GM19193 (cell line): ENCODE data around the gene DDIT4.

Experiments
- POLR2A ChIP-seq: IDR thresholded peaks from 4 replicates; pipeline ENCODE4 v1.6.1; 2011; ENCODE audit not compliant: insufficient read depth, insufficient read length; ENCODE audit errors: extremely low read depth

Gene DDIT4

GRCh38 chr10:72316748-72317435 lies 43.2 kb downstream of the DDIT4 start:
- no peak for TF ChIP-seq POLR2A

GRCh38 chr10:72318418-72319262 lies 44.9 kb downstream of the DDIT4 start:
- no peak for TF ChIP-seq POLR2A

GRCh38 chr10:72319416-72320254 lies 45.9 kb downstream of the DDIT4 start:
- peak; percentile 67 for TF ChIP-seq POLR2A

- peak; percentile 71 for TF ChIP-seq POLR2A
Observed at GRCh38 chr10:72320676-72321247, 47.0 kb downstream of the DDIT4 start.

GRCh38 chr10:72321248-72322029 lies 47.7 kb downstream of the DDIT4 start:
- peak; percentile 30 for TF ChIP-seq POLR2A

GRCh38 chr10:72322030-72322279 lies 48.2 kb downstream of the DDIT4 start:
- no peak for TF ChIP-seq POLR2A

- TF ChIP-seq POLR2A, result no peak
Observed at GRCh38 chr10:72322280-72323058, 48.7 kb downstream of the DDIT4 start.

GRCh38 chr10:72323108-72323749 lies 49.5 kb downstream of the DDIT4 start:
- no peak for TF ChIP-seq POLR2A

GRCh38 chr10:72323771-72324191 lies 50.1 kb downstream of the DDIT4 start:
- TF ChIP-seq POLR2A, result no peak
